H1 (cell line): ENCODE measurements around the gene SPOCK1. TPM values are rescaled to one million over a fixed set of nuclear protein-coding genes. Genes with fewer than 3 reads are reported as not detected.

Experiments
- CEBPB ChIP-seq: IDR thresholded peaks from 2 replicates; pipeline ENCODE4 v1.6.1; 2012; ENCODE audit warnings: low read depth, low read length
- RNF2 ChIP-seq: fragments of 200-900, 300-1000 bp; sonication (generic); IDR thresholded peaks from 2 replicates; pipeline ENCODE4 v1.7.1; 2016; ENCODE audit warnings: borderline replicate concordance, low read depth, mild to moderate bottlenecking, antibody characterized with exemption, low read length; ENCODE audit not compliant: poor library complexity, severe bottlenecking; ENCODE audit errors: missing control alignments
- SIN3A ChIP-seq, 2 experiments: IDR thresholded peaks in 1 of 2; conservative IDR thresholded peaks in 1 of 2; 2 replicates each; pipeline ENCODE4 v1.6.1; 2011 to 2012; ENCODE audit warnings: low read length in 2 of 2, improper control_type of control experiment in 1 of 2, low read depth in 1 of 2, mild to moderate bottlenecking in 1 of 2
- SIX5 ChIP-seq: IDR thresholded peaks from 2 replicates; pipeline ENCODE4 v1.6.1; 2011; ENCODE audit warnings: mild to moderate bottlenecking, low read depth, low read length
- TAF1 ChIP-seq: IDR thresholded peaks from 2 replicates; pipeline ENCODE4 v1.6.1; 2011; ENCODE audit warnings: mild to moderate bottlenecking, low read depth, low read length
- polyA plus RNA-seq, 7 experiments: library from polyadenylated mRNA; depleted of rRNA in 3 of 7; stranded (reverse) in 5 of 7; unstranded in 2 of 7; fragments of >200 nt in 5 of 7; fragments of 200-250 nt in 2 of 7; gene quantifications; 1 replicate in 5 of 7; 2 replicates in 1 of 7; 4 replicates in 1 of 7; pipeline versions ENCODE4 v1.2.1 to v1.2.3, GENCODE V29; 2011 to 2013; ENCODE audit warnings: missing spikeins in 2 of 7, mixed read lengths in 2 of 7
- total RNA-seq: library from RNA; stranded (reverse); fragmentation: NEBNext Ultra II Directional; extraction: Animal tissue kit (Norgen Biotek cat#: 25700); gene quantifications from 2 replicates; pipeline ENCODE4 v1.2.1, GENCODE V29; 2021
- TF ChIP-seq, protein P1 (sequence below): IDR thresholded peaks from 2 replicates; pipeline ENCODE4 v1.6.1; 2012; ENCODE audit warnings: inconsistent platforms

The SPOCK1 gene
- total and polyA plus RNA-seq, 2 of the 8 experiments (the other 6 are each of a cell fraction or from before 2014, with no cell fraction given), result 6.9 to 18.1 TPM

DNA sequence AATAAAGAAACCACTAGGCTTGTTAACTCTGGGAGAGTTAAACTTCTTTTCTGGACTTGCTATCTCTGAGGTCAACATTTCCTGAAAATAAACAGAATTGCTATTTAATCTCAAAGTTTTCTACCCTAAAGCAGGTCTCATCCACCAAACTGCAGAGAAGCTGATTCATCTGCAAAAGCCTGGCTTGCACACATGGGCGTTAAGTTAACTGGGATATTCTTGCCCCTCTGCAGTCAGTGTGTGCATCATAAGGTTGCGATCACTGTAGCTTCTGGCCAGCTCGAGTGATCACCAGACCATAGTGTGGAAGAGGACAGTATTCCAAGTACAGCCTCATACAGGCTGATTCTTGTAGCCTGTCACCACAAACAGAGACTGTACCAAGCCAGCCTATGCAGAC lies 99.2 kb downstream of the SPOCK1 start (continued):
- TF ChIP-seq SIN3A (conservative IDR thresholded peaks at IDR 0.05 in 1 of 2, IDR thresholded peaks at IDR 0.05 in 1 of 2; ENCODE audit: low read depth in 1 of 2, low read length in 2 of 2) (no peak), TAF1 (no peak), CEBPB (no peak), RNF2 (no peak), SIX5 (no peak)
- TF ChIP-seq, protein P1, sequence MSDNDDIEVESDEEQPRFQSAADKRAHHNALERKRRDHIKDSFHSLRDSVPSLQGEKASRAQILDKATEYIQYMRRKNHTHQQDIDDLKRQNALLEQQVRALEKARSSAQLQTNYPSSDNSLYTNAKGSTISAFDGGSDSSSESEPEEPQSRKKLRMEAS, result no peak
- TF ChIP-seq, all 59 proteins: peak for 0
